Measurements from ENCODE around the gene SST.
A peak's percentile ranks its signal among the peaks of the same experiment; 100 is the strongest.

Gene SST

GRCh38 chr3:187669675-187670504 lies at the start of gene SST:
SST (minus strand) TSS chr3:187670394; CDS start chr3:187670291, 103 bp downstream.
- peak; percentile 42 for DNase-seq (ENCODE audit: low read depth)

- DNase-seq (ENCODE audit: low read depth) = no peak
Observed at GRCh38 chr3:187719628-187720336, 49.6 kb upstream of the SST start.

- no peak for DNase-seq (ENCODE audit: low read depth)
Observed at GRCh38 chr3:187718802-187719201, 48.6 kb upstream of the SST start.

- DNase-seq (ENCODE audit: low read depth) = peak; percentile 16
Observed at GRCh38 chr3:187717572-187717971, 47.4 kb upstream of the SST start.

GRCh38 chr3:187714404-187714979 lies 44.3 kb upstream of the SST start:
- peak; percentile 77 for DNase-seq (ENCODE audit: low read depth)

- peak; percentile 54 for DNase-seq (ENCODE audit: low read depth)
Observed at GRCh38 chr3:187713504-187713903, 43.3 kb upstream of the SST start.

- peak; percentile 23 for DNase-seq (ENCODE audit: low read depth)
Observed at GRCh38 chr3:187709155-187709554, 39.0 kb upstream of the SST start.

- no peak for DNase-seq (ENCODE audit: low read depth)
Observed at GRCh38 chr3:187708696-187709095, 38.5 kb upstream of the SST start.

GRCh38 chr3:187706971-187707370 lies 36.8 kb upstream of the SST start:
- DNase-seq (ENCODE audit: low read depth) = no peak

GRCh38 chr3:187705164-187705563 lies 35.0 kb upstream of the SST start:
- no peak for DNase-seq (ENCODE audit: low read depth)

- peak; percentile 52 for DNase-seq (ENCODE audit: low read depth)
Observed at GRCh38 chr3:187702507-187703033, 32.4 kb upstream of the SST start, which contains the start of gene RTP2. RTP2 (minus strand) TSS chr3:187702557; CDS start chr3:187702128, 429 bp downstream.

GRCh38 chr3:187700249-187700648 lies 30.1 kb upstream of the SST start:
- DNase-seq (ENCODE audit: low read depth) = no peak

- no peak for DNase-seq (ENCODE audit: low read depth)
Observed at GRCh38 chr3:187698499-187699399, 28.6 kb upstream of the SST start.

- DNase-seq (ENCODE audit: low read depth) = peak; percentile 28
Observed at GRCh38 chr3:187696021-187696420, 25.8 kb upstream of the SST start.

- DNase-seq (ENCODE audit: low read depth) = no peak
Observed at GRCh38 chr3:187695449-187695848, 25.3 kb upstream of the SST start.

- peak; percentile 41 for DNase-seq (ENCODE audit: low read depth)
Observed at GRCh38 chr3:187694801-187695200, 24.6 kb upstream of the SST start.

GRCh38 chr3:187693431-187693830 lies 23.2 kb upstream of the SST start:
- no peak for DNase-seq (ENCODE audit: low read depth)

- peak; percentile 56 for DNase-seq (ENCODE audit: low read depth)
Observed at GRCh38 chr3:187689984-187690383, 19.8 kb upstream of the SST start.

GRCh38 chr3:187686621-187687273 lies 16.6 kb upstream of the SST start:
- no peak for DNase-seq (ENCODE audit: low read depth)

- DNase-seq (ENCODE audit: low read depth) = no peak
Observed at GRCh38 chr3:187685948-187686347, 15.8 kb upstream of the SST start.

- DNase-seq (ENCODE audit: low read depth) = peak; percentile 27
Observed at GRCh38 chr3:187684880-187685279, 14.7 kb upstream of the SST start.

All from ELR (cell line).